HEK293 (cell line): ENCODE data around the gene RWDD1.
A peak's percentile ranks its signal among the peaks of the same experiment; 100 is the strongest.

Experiments used
- CTCF ChIA-PET: fragments of 350-600 bp; formaldehyde crosslinking; extraction: SDS; loops from one replicate; lab custom pipeline; 2021; ENCODE audit warnings: antibody characterized with exemption; lab: Yijun Ruan, JAX
- POLR2A ChIA-PET: fragments of 300-600 bp; formaldehyde crosslinking; extraction: SDS; loops from one replicate; lab custom pipeline; 2020; ENCODE audit warnings: antibody characterized with exemption, inconsistent platforms; lab: Yijun Ruan, JAX
- H3K27ac ChIP-seq: fragments of 200-500 bp; sonication (Bioruptor generic); 2 replicates; pipeline ENCODE4 v1.5.1; 2014; ENCODE audit warnings: low read depth, low read length, control low read depth, inconsistent platforms; ENCODE audit errors: extremely low read depth
- H3K36me3 ChIP-seq, 2 experiments: fragments of 200-500 bp in 1 of 2; sonication (Bioruptor generic) in 1 of 2; 1 replicate in 1 of 2; 2 replicates in 1 of 2; pipeline ENCODE4 v1.5.1; 2014 to 2017; ENCODE audit warnings: inconsistent platforms in 2 of 2, low read length in 2 of 2; ENCODE audit not compliant: control insufficient read depth in 2 of 2, insufficient read depth in 1 of 2
- H3K4me1 ChIP-seq: fragments of 200-500 bp; sonication (Bioruptor generic); 2 replicates; pipeline ENCODE4 v1.5.1; 2014; ENCODE audit warnings: mild to moderate bottlenecking, low read length, inconsistent platforms; ENCODE audit not compliant: control insufficient read depth, insufficient read depth
- H3K4me3 ChIP-seq: 2 replicates; pipeline ENCODE4 v1.5.1; 2011; ENCODE audit warnings: low read depth, mild to moderate bottlenecking, control low read depth, low read length, moderate library complexity
- H3K9me3 ChIP-seq: fragments of 200-500 bp; sonication (Bioruptor generic); 2 replicates; pipeline ENCODE4 v1.5.1; 2014; ENCODE audit warnings: low read depth, low read length, inconsistent platforms; ENCODE audit not compliant: control insufficient read depth, insufficient read depth
- HOXC10 ChIP-seq: sonication (generic); formaldehyde crosslinking; IDR thresholded peaks from 2 replicates; pipeline ENCODE4 v1.8.1; 2023; ENCODE audit warnings: mild to moderate bottlenecking, missing genetic modification reagents
- IKZF3 ChIP-seq: fragments of 450-650 bp; IDR thresholded peaks from 2 replicates; pipeline ENCODE4 v1.5.0; 2018; ENCODE audit warnings: missing biosample characterization, mild to moderate bottlenecking, missing genetic modification characterization, moderate library complexity
- MEIS1 ChIP-seq: sonication (generic); formaldehyde crosslinking; IDR thresholded peaks from 2 replicates; pipeline ENCODE4 v1.8.1; 2022; ENCODE audit warnings: missing genetic modification reagents, mild to moderate bottlenecking, borderline replicate concordance
- YY2 ChIP-seq: fragments of 450-650 bp; formaldehyde crosslinking; IDR thresholded peaks from 2 replicates; pipeline ENCODE4 v1.5.1; 2016; ENCODE audit warnings: missing biosample characterization, missing genetic modification characterization
- ZNF24 ChIP-seq: fragments of 450-650 bp; formaldehyde crosslinking; IDR thresholded peaks from 2 replicates; pipeline ENCODE4 v1.5.1; 2016; ENCODE audit warnings: missing biosample characterization, missing genetic modification characterization
- ZNF473 ChIP-seq: fragments of 450-650 bp; formaldehyde crosslinking; IDR thresholded peaks from 2 replicates; pipeline ENCODE4 v1.5.1; 2017; ENCODE audit warnings: missing biosample characterization, missing genetic modification characterization
- ZNF629 ChIP-seq: fragments of 450-650 bp; formaldehyde crosslinking; IDR thresholded peaks from 2 replicates; pipeline ENCODE4 v1.5.1; 2017; ENCODE audit warnings: missing biosample characterization, missing genetic modification characterization
- TF ChIP-seq, protein P1 (sequence below): fragments of 450-650 bp; formaldehyde crosslinking; IDR thresholded peaks from 2 replicates; pipeline ENCODE4 v1.5.1; 2016; ENCODE audit warnings: missing biosample characterization, missing genetic modification characterization
- TF ChIP-seq, protein P2 (sequence below): fragments of 450-650 bp; formaldehyde crosslinking; IDR thresholded peaks from 2 replicates; pipeline ENCODE4 v1.5.1; 2016; ENCODE audit warnings: missing biosample characterization, missing genetic modification characterization
- TF ChIP-seq, protein P3 (sequence below): fragments of 450-650 bp; formaldehyde crosslinking; IDR thresholded peaks from 2 replicates; pipeline ENCODE4 v1.5.1; 2017; ENCODE audit warnings: missing biosample characterization, mild to moderate bottlenecking, missing genetic modification characterization, moderate library complexity
- TF ChIP-seq, protein P4 (sequence below): fragments of 450-650 bp; formaldehyde crosslinking; IDR thresholded peaks from 2 replicates; pipeline ENCODE4 v1.5.1; 2016; ENCODE audit warnings: missing biosample characterization, missing genetic modification characterization
- TF ChIP-seq, protein P5 (sequence below): fragments of 450-650 bp; formaldehyde crosslinking; IDR thresholded peaks from 2 replicates; pipeline ENCODE4 v1.5.1; 2016; ENCODE audit warnings: missing biosample characterization, missing genetic modification characterization
- TF ChIP-seq, protein P6 (sequence below): fragments of 450-650 bp; formaldehyde crosslinking; IDR thresholded peaks from 2 replicates; pipeline ENCODE4; 2016; ENCODE audit warnings: missing biosample characterization, missing genetic modification characterization

RWDD1 gene

DNA sequence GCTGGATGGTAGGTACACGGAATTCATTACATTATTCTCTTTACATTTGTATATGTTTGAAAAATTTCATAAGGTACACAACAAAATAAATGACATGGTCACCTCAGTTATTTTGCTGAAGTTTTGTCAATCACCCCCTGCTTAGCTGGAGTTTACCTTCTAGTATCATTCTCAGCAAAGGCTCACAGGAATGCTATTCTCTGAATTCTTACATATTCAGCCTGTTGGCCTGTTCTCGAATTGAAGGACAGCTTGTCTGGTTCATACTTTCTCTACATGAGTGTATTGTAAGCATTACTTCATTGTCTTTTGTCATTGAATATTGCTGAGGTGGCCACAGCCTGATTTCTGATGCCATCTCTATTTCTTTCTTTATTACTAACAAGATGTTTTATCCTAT, 47.1 kb upstream of the RWDD1 start (continued):
- TF ChIP-seq, protein P1, sequence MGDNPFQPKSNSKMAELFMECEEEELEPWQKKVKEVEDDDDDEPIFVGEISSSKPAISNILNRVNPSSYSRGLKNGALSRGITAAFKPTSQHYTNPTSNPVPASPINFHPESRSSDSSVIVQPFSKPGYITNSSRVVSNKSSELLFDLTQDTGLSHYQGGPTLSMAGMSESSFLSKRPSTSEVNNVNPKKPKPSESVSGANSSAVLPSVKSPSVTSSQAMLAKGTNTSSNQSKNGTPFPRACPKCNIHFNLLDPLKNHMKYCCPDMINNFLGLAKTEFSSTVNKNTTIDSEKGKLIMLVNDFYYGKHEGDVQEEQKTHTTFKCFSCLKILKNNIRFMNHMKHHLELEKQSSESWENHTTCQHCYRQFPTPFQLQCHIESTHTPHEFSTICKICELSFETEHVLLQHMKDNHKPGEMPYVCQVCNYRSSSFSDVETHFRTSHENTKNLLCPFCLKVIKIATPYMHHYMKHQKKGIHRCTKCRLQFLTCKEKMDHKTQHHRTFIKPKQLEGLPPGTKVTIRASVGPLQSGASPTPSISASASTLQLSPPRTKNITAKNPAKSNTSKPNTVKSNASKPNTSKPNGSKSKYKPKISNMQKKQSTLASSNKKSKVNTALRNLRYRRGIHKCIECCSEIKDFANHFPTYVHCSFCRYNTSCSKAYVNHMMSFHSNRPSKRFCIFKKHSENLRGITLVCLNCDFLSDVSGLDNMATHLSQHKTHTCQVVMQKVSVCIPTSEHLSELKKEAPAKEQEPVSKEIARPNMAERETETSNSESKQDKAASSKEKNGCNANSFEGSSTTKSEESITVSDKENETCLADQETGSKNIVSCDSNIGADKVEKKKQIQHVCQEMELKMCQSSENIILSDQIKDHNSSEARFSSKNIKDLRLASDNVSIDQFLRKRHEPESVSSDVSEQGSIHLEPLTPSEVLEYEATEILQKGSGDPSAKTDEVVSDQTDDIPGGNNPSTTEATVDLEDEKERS (tag by site-specific recombination), result no peak
- no peak for TF ChIP-seq IKZF3 (tag by site-specific recombination)

DNA sequence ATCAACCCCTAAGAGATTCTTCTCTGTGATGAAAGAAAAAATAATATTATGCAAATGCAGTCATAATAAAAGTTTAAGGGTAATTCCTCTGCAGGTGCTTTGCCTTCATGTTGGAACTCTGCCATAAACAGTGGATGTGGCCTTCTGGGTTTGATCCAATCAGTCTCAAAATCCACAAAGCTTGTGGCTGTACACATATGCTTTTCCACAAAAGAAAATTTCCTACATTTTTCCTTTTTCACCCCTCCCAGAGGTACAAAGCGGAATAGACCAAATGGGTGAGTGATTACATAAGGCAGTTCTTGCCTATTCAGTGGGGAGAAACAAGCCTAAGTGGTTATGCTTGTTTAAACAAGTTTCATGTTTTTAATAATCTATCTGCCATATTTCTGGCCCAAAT, 43.2 kb upstream of the RWDD1 start:
- Histone ChIP-seq H3K4me3 (no peak overlapping the region), H3K4me1 (peaks cover 41% of the 10 kb centered on the region), H3K36me3 (no peaks in the 10 kb centered on the region), H3K9me3 (no peaks in the 10 kb centered on the region), H3K27ac (no peak overlapping the region)
- TF ChIP-seq, protein P2, sequence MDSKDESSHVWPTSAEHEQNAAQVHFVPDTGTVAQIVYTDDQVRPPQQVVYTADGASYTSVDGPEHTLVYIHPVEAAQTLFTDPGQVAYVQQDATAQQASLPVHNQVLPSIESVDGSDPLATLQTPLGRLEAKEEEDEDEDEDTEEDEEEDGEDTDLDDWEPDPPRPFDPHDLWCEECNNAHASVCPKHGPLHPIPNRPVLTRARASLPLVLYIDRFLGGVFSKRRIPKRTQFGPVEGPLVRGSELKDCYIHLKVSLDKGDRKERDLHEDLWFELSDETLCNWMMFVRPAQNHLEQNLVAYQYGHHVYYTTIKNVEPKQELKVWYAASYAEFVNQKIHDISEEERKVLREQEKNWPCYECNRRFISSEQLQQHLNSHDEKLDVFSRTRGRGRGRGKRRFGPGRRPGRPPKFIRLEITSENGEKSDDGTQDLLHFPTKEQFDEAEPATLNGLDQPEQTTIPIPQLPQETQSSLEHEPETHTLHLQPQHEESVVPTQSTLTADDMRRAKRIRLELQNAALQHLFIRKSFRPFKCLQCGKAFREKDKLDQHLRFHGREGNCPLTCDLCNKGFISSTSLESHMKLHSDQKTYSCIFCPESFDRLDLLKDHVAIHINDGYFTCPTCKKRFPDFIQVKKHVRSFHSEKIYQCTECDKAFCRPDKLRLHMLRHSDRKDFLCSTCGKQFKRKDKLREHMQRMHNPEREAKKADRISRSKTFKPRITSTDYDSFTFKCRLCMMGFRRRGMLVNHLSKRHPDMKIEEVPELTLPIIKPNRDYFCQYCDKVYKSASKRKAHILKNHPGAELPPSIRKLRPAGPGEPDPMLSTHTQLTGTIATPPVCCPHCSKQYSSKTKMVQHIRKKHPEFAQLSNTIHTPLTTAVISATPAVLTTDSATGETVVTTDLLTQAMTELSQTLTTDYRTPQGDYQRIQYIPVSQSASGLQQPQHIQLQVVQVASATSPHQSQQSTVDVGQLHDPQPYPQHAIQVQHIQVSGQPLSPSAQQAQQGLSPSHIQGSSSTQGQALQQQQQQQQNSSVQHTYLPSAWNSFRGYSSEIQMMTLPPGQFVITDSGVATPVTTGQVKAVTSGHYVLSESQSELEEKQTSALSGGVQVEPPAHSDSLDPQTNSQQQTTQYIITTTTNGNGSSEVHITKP (tag by site-specific recombination), result peak; percentile 60; the same call in 1 of the 2 replicates
- no peak for TF ChIP-seq HOXC10 (CRISPR knock-in tag)
- ChIA-PET POLR2A (no interaction called here), CTCF (interaction anchor here (0.6 to 2.2 kb wide), 5 partner anchors 12 to 118 kb away, joined by 3 to 16 read pairs (median 5); partner anchors contain the start of gene CALHM5)

DNA sequence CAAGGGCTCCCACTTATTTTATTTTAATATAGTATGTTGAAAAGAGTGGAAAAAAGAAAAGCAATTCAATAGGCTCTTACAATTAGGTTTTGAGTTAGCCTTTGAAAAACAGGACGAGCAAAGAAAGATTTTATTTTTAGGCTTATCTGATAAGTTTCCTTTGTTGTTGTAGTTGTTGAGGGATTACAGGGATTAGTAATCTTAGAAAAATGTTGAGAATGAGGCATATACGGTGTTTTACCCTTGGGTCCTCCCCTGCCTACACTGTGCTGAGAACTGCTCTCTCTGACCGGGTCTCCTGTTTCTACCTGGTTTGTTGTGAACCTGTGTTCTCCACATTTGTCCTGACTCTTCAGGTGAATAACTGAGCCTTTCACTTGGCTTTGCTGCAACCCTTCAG, 42.5 kb upstream of the RWDD1 start:
- no peak overlapping the region for H3K4me3 ChIP-seq
- ChIA-PET CTCF (interaction anchor here (0.6 to 2.2 kb wide), 8 partner anchors 11 to 241 kb away, joined by 3 to 16 read pairs (median 4); partner anchors contain the start of gene CALHM5), POLR2A (no interaction called here)
- no peaks in the 10 kb centered on the region for H3K36me3 ChIP-seq
- H3K4me1 ChIP-seq, result peaks cover 41% of the 10 kb centered on the region
- no peak overlapping the region; the same call in 1 of the 2 replicates for H3K27ac ChIP-seq
- TF ChIP-seq MEIS1 (CRISPR knock-in tag) (no peak), ZNF629 (tag by site-specific recombination) (no peak), ZNF473 (tag by site-specific recombination) (no peak), ZNF24 (tag by site-specific recombination) (no peak), YY2 (tag by site-specific recombination) (no peak)
- TF ChIP-seq, protein P3, sequence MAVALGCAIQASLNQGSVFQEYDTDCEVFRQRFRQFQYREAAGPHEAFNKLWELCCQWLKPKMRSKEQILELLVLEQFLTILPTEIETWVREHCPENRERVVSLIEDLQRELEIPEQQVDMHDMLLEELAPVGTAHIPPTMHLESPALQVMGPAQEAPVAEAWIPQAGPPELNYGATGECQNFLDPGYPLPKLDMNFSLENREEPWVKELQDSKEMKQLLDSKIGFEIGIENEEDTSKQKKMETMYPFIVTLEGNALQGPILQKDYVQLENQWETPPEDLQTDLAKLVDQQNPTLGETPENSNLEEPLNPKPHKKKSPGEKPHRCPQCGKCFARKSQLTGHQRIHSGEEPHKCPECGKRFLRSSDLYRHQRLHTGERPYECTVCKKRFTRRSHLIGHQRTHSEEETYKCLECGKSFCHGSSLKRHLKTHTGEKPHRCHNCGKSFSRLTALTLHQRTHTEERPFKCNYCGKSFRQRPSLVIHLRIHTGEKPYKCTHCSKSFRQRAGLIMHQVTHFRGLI, result 0 out of 2 replicates have a peak, but pooled peaks have one; percentile 27
- TF ChIP-seq, protein P4, sequence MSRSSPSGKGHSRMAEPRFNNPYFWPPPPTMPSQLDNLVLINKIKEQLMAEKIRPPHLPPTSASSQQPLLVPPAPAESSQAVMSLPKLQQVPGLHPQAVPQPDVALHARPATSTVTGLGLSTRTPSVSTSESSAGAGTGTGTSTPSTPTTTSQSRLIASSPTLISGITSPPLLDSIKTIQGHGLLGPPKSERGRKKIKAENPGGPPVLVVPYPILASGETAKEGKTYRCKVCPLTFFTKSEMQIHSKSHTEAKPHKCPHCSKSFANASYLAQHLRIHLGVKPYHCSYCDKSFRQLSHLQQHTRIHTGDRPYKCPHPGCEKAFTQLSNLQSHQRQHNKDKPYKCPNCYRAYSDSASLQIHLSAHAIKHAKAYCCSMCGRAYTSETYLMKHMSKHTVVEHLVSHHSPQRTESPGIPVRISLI (tag by site-specific recombination), result no peak
- TF ChIP-seq, protein P5, sequence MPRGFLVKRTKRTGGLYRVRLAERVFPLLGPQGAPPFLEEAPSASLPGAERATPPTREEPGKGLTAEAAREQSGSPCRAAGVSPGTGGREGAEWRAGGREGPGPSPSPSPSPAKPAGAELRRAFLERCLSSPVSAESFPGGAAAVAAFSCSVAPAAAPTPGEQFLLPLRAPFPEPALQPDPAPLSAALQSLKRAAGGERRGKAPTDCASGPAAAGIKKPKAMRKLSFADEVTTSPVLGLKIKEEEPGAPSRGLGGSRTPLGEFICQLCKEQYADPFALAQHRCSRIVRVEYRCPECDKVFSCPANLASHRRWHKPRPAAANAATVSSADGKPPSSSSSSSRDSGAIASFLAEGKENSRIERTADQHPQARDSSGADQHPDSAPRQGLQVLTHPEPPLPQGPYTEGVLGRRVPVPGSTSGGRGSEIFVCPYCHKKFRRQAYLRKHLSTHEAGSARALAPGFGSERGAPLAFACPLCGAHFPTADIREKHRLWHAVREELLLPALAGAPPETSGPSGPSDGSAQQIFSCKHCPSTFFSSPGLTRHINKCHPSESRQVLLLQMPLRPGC, result no peak
- TF ChIP-seq, protein P6, sequence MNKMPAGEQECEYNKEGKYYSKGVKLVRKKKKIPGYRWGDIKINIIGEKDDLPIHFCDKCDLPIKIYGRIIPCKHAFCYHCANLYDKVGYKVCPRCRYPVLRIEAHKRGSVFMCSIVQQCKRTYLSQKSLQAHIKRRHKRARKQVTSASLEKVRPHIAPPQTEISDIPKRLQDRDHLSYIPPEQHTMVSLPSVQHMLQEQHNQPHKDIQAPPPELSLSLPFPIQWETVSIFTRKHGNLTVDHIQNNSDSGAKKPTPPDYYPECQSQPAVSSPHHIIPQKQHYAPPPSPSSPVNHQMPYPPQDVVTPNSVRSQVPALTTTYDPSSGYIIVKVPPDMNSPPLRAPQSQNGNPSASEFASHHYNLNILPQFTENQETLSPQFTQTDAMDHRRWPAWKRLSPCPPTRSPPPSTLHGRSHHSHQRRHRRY (tag by site-specific recombination), result no peak
- H3K9me3 ChIP-seq, result no peaks in the 10 kb centered on the region
